WERI-Rb-1 (cell line): ENCODE data around the gene SLC29A1.

Experiments used
- DNase-seq: peaks from one replicate; pipeline ENCODE4 v3.0.0-alpha.2; 2020
- H3K27ac ChIP-seq: fragments of 250-450 bp; sonication (Bioruptor Pico); 2 replicates; pipeline ENCODE4 v1.5.1; 2020; ENCODE audit warnings: mild to moderate bottlenecking, moderate library complexity
- H3K27me3 ChIP-seq: fragments of 250-450 bp; sonication (Bioruptor Pico); 2 replicates; pipeline ENCODE4 v1.5.1; 2021; ENCODE audit warnings: mild to moderate bottlenecking, low read depth, moderate library complexity; ENCODE audit not compliant: insufficient read depth, severe bottlenecking
- H3K36me3 ChIP-seq: fragments of 250-450 bp; sonication (Bioruptor Pico); 2 replicates; pipeline ENCODE4 v1.5.1; 2020; ENCODE audit warnings: mild to moderate bottlenecking, moderate library complexity
- H3K4me3 ChIP-seq: 2 replicates; pipeline ENCODE4 v1.5.1; 2011; ENCODE audit warnings: low read depth, mild to moderate bottlenecking, control low read depth, low read length
- H3K9me3 ChIP-seq: fragments of 250-450 bp; sonication (Bioruptor Pico); 2 replicates; pipeline ENCODE4 v1.5.1; 2021; ENCODE audit warnings: mild to moderate bottlenecking, moderate library complexity; ENCODE audit not compliant: severe bottlenecking
- TF ChIP-seq, protein P1 (sequence below): IDR thresholded peaks from 2 replicates; pipeline ENCODE4 v1.5.1; 2011; ENCODE audit warnings: low read depth, mild to moderate bottlenecking, control low read depth, inconsistent platforms, low read length

SLC29A1 gene

DNA sequence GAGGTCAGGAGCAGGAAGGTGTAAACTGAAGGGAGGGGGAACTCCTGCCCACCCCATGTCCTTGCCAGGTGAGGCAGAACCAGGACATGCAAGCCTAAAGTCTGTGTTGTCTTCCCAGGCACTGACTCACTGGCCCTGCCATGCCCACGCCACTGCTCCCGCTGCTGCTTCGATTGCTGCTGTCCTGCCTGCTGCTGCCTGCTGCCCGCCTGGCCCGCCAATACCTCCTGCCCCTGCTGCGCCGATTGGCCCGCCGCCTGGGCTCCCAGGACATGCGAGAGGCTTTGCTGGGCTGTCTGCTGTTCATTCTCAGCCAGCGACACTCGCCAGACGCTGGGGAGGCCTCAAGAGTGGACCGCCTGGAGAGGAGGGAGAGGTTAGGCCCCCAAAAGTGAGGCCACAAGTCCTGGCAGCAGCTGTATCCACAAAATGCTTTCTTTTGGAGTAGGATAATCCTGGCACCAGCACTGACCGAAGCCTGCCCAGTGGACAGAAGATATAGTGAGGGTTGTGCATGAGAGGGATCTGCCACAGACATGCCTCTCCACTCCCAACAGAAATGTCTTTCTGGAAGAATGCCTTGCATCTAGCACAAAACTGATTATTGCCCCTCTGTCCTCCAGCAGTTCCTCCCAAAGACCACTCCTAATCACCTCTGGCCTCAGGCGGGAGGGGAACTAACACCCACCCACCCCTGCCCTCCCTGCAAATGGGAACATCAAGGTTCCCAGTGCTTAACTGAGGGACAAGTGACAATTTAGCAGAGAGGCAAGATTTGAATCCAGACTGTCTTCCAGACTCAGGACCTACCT lies 5.9 kb upstream of the SLC29A1 start:
- TF ChIP-seq, protein P1, sequence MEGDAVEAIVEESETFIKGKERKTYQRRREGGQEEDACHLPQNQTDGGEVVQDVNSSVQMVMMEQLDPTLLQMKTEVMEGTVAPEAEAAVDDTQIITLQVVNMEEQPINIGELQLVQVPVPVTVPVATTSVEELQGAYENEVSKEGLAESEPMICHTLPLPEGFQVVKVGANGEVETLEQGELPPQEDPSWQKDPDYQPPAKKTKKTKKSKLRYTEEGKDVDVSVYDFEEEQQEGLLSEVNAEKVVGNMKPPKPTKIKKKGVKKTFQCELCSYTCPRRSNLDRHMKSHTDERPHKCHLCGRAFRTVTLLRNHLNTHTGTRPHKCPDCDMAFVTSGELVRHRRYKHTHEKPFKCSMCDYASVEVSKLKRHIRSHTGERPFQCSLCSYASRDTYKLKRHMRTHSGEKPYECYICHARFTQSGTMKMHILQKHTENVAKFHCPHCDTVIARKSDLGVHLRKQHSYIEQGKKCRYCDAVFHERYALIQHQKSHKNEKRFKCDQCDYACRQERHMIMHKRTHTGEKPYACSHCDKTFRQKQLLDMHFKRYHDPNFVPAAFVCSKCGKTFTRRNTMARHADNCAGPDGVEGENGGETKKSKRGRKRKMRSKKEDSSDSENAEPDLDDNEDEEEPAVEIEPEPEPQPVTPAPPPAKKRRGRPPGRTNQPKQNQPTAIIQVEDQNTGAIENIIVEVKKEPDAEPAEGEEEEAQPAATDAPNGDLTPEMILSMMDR = no peak
- H3K27ac ChIP-seq = peak overlapping the region; percentile 90
- peaks cover 5% of the 10 kb centered on the region; the same call in 1 of the 2 replicates for H3K36me3 ChIP-seq
- DNase-seq = no peak
- no peaks in the 10 kb centered on the region for H3K27me3 ChIP-seq
- H3K9me3 ChIP-seq = no peaks in the 10 kb centered on the region
- H3K4me3 ChIP-seq = no peak overlapping the region

DNA sequence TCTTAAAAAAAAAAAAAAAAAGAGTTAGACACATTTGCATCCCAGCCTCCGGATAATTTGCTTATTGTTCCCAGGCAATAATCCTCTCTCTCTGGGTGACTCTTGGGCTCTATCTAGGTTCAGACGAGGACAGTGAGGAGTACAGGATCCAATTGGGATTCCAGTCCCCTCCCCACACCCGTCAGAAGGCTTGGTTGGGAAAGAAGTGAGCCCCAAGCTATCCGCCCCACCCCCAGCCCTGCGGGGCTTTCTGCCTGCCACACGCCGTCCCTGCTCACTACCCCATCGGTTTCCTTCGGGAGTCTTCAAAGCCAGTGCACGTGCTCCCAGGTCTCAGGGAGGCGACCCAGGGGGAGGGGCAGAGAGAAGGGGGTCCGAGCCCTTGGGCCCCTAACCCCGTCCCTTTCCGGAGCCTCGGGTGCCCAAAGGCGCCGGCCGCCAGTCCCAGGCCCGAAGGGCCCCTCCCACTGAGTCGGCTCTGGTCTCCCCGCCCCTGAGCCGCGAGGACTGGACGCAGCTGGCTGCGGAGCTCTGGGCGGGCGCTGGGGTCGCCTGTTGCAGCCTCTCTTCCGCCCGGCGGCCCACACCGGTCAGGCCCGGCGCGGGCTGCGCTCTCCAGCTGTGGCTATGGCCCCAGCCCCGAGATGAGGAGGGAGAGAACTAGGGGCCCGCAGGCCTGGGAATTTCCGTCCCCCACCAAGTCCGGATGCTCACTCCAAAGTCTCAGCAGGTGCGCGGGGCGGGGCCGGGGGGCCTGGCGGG lies 4.2 kb upstream of the SLC29A1 start:
- Histone ChIP-seq H3K9me3 (no peaks in the 10 kb centered on the region), H3K36me3 (peaks cover 5% of the 10 kb centered on the region; the same call in 1 of the 2 replicates), H3K27ac (peak overlapping the region; percentile 90), H3K4me3 (peak overlapping the region; percentile 68), H3K27me3 (no peaks in the 10 kb centered on the region)
- peak; percentile 95 for DNase-seq
- TF ChIP-seq, protein P1 = no peak

DNA sequence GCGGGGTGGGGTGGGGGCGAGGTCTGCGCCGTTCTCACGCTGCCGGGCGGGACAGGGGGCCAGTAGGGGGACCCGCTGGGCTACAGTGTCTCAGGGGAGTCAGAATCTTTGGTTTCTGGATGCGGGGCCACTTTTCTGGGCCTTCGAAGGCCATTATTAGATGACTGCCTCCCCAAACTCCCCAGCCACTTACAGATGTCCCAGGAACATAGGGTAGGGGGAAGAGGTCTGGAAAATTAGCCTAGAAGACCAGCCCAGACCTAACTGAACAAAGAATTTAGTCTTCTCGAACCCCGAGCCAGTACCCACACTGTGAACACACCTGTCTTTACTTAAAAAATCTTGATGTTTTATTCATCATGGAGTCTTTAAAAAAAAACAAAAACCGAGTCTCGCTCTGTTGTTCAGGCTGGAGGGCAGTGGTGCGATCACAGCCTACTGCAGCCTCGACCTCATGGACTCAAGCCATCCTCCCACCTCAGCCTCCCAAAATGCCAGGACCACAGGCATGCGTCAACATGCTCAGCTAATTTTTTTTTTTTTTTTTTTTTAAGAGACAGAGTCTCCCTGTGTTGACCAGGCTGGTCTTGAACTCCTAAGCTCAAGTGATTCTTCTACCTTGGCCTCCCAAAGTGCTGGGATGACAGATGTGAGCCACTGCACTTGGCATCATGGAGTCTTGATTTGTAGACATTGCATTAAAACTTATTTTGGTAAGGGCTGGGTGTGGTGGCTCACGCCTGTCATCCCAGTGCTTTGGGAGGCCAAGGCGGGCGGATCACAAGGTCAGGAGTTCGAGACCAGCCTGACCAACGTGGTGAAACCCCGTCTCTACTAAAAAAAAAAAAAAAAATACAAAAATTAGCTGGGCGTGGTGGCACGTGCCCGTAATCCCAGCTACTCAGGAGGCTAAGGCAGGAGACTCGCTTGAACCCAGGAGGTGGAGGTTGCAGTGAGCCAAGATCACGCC lies 3.3 kb upstream of the SLC29A1 start:
- no peak for DNase-seq
- H3K27ac ChIP-seq = peak overlapping the region; percentile 90
- H3K4me3 ChIP-seq = peak overlapping the region; percentile 68
- no peaks in the 10 kb centered on the region for H3K9me3 ChIP-seq
- TF ChIP-seq, protein P1 = peak; percentile 33; the same call in 1 of the 2 replicates
- peaks cover 5% of the 10 kb centered on the region; the same call in 1 of the 2 replicates for H3K36me3 ChIP-seq
- H3K27me3 ChIP-seq = no peaks in the 10 kb centered on the region

DNA sequence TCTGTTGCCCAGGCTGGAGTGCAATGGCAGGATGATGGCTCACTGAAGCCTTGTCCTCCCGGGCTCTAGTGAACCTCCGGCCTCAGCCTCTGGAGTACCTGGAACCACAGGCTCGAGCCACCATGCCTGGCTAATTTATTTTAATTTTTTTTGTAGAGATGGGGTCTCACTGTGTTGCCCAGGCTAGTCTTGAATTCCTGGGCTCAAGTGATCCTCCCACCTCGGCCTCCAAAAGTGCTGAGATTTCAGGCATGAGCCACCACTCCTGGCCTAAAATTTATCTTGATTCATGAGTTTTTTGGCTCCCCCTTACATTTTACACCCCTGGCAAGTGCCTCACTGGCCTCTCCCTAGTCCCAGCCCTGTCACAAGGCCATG lies 2.5 kb upstream of the SLC29A1 start:
- H3K36me3 ChIP-seq = peaks cover 5% of the 10 kb centered on the region
- DNase-seq = no peak
- TF ChIP-seq, protein P1 = no peak
- H3K9me3 ChIP-seq = no peaks in the 10 kb centered on the region
- H3K27me3 ChIP-seq = no peaks in the 10 kb centered on the region
- H3K27ac ChIP-seq = peak overlapping the region; percentile 3; the same call in 1 of the 2 replicates
- no peak overlapping the region for H3K4me3 ChIP-seq

DNA sequence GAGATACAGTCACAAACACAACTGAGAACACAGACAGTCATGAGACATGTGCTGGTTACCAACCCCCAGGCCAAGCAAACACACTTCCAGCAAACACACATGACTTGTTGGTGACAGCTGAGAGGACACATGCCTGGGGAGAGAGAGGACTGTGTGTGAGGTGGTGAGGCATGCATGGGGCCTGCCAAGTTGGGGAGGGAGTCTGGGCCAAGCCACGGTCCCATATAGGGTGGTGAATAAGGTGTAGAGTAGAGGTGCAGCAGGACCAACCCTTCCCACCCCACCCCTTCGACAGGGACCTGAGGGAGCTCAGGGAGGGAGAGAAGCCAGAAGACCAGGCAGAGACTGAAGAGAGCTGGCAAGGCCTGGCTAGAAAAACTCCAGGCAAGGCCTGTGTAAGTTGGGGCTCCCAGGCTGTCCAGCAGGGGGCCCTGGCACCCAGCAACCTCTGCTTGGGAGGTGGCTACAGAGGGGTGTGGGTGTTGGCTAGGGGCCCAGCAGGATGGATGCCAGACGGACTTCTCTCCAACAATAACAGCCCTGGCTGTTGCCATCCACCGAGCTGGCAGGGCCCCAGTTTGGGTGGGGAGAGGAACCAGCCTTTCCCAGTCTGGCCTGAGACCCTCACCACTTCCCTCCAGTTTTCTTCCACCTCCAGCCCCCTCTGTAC lies 2.0 kb upstream of the SLC29A1 start:
- TF ChIP-seq, protein P1 = peak; percentile 99
- peak overlapping the region; percentile 3; the same call in 1 of the 2 replicates for H3K27ac ChIP-seq
- DNase-seq = peak; percentile 92
- H3K27me3 ChIP-seq = no peaks in the 10 kb centered on the region
- peaks cover 8% of the 10 kb centered on the region for H3K36me3 ChIP-seq
- H3K9me3 ChIP-seq = no peaks in the 10 kb centered on the region
- H3K4me3 ChIP-seq = no peak overlapping the region
